ENCODE results near the gene TEPSIN.

DNA sequence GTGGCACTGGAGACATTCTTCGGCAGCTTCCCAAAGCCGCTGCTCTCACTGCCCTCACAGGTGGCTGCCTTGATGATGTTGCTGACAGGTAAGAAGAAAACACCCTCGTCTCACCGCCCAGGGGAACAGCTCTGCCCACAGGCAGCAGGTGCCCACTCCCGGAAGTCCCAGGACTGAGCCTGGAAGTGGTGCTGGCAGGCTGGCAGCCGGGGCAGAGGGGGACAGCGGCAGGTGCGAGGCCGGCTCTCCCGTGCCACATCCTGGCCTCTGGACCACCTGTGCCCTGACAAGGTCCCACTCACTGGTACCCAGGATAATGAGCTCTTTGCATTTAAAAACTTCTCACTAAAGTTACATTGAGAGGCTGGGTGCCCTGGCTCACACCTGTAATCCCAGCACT is 36.5 kb downstream of the TEPSIN start:
- TF ChIP-seq, protein P1, sequence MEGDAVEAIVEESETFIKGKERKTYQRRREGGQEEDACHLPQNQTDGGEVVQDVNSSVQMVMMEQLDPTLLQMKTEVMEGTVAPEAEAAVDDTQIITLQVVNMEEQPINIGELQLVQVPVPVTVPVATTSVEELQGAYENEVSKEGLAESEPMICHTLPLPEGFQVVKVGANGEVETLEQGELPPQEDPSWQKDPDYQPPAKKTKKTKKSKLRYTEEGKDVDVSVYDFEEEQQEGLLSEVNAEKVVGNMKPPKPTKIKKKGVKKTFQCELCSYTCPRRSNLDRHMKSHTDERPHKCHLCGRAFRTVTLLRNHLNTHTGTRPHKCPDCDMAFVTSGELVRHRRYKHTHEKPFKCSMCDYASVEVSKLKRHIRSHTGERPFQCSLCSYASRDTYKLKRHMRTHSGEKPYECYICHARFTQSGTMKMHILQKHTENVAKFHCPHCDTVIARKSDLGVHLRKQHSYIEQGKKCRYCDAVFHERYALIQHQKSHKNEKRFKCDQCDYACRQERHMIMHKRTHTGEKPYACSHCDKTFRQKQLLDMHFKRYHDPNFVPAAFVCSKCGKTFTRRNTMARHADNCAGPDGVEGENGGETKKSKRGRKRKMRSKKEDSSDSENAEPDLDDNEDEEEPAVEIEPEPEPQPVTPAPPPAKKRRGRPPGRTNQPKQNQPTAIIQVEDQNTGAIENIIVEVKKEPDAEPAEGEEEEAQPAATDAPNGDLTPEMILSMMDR (IDR thresholded peaks at IDR 0.05): no peak
- no peak for TF ChIP-seq POLR2A (IDR thresholded peaks at IDR 0.05)

Measured in heart left ventricle (tissue), 13 donors.